Stimulated activated CD8-positive, alpha-beta memory T cell treated with anti-CD3 and anti-CD28 coated beads, Interleukin-4, amount 100 ng/mL, for 1 hour (primary cell): Measurements from ENCODE around the gene PLB1.

Experiments
- DNase-seq, 2 donors: peaks; one replicate each; pipeline ENCODE4 v3.0.0-alpha.2; 2020; ENCODE audit warnings: low read depth in 2 of 2, low spot score in 1 of 2

Gene PLB1

GRCh38 chr2:28687640-28688385, 192.0 kb downstream of the PLB1 start:
- DNase-seq = no peak

- no peak for DNase-seq
Measured at GRCh38 chr2:28688818-28689217, 193.0 kb downstream of the PLB1 start.

DNA sequence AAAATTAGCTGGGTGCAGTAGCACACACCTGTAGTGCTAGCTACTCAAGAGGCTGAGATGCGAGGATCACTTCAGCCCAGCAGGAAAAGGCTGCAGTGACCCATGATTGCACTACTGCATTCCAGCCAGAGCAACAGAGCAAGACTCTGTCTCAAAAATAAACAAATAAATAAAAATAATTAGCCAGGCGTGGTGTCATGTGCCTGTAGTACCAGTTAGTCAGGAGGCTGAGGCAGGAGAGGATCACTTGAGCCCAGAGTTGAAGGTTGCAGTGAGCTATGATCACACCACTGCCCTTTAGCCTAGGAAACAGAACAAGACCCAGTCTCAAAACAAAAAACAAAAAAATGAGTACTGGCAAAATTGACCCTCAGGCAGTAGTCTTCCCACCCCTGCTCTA, 193.9 kb downstream of the PLB1 start:
- DNase-seq = no peak

DNA sequence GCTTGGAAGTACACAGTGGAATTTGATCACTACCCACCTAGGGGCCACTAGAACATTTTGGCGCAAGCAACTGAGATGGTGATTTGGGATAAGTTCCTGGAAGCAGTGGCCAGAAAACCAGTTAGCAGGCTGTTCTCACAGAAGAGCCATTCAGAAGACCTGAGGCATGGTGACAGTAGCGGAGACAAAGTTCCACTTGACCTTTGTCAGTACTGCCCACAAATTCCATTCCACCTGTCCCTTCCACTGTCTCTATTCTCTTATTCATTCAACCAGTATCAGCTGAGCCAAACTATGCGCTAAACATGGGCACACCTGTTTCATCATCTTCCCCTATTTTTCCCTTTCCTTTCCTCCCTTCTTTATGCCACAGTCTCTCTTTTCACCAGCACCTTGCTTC, 196.6 kb downstream of the PLB1 start:
- no peak for DNase-seq

GRCh38 chr2:28693223-28693622, 197.4 kb downstream of the PLB1 start:
- DNase-seq = no peak
